OCI-LY7 (cell line): ENCODE results near the gene ULK4.

Experiments used
- CTCF ChIP-seq: fragments of 200-600 bp; sonication (generic); conservative IDR thresholded peaks from 2 replicates; pipeline ENCODE4 v1.5.1; 2014; ENCODE audit warnings: mild to moderate bottlenecking, antibody characterized with exemption, low read length, moderate library complexity, mixed read lengths
- EZH2phosphoT487 ChIP-seq: fragments of 200-600 bp; sonication (generic); IDR thresholded peaks from 2 replicates; pipeline ENCODE4 v1.6.1; 2018; ENCODE audit warnings: low read depth, borderline replicate concordance, mild to moderate bottlenecking, mixed run types, antibody characterized with exemption, low read length, moderate library complexity, mixed read lengths

DNA sequence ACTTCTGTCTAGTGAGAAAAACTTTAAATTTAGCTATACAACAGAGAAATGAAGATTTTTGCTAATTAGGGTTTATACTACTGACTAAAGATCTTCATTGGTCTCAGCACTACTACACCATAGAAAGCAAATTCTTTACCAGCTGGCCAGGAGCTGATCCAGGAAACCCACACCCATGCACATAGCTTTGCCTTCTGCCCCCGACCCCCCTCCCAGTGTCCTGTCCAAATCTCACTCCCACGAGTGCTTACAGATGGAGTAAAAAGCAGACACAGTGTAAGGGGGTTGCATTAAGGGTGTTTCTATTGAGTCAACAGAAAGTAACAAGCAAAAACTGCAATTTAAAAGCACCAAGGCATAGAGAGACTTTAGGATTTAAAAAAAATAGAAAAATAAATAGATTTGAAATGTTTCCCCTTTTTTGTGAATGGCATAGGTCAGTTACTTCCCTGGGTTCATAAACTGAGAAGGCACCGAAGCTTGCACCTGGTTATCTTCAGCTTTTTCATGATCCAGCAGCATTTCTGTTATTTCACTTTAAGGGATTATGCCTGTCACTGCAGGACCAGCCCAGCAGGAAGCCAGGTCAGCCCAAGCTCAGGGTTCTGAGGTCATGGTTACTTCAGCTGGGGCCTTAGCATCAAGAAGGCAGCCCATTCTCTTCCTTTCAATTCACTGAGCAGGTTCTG, 638.3 kb downstream of the ULK4 start:
- TF ChIP-seq CTCF = no peak
- no peak for TF ChIP-seq EZH2phosphoT487
